HepG2 (cell line): ENCODE results near the gene NR1H2. TPM values are rescaled to one million over a fixed set of nuclear protein-coding genes. Genes with fewer than 3 reads are reported as not detected.

ENCODE experiments used
- ATAC-seq: fragments of 200-7000 bp; cut with Tn5 transposase; 3 replicates; pipeline ENCODE4 v1.9.1; 2020; ENCODE audit warnings: mild to moderate bottlenecking, moderate library complexity
- BruUV-seq: library from RNA; stranded (reverse); fragments of 400-500 nt; replicated peaks from 2 replicates; lab custom pipeline; 2021; lab: Mats Ljungman, UMichigan
- CTCF ChIA-PET: fragments of 300-600 bp; formaldehyde crosslinking; extraction: SDS; loops from one replicate; lab custom pipeline; 2021; ENCODE audit warnings: low total read pairs, inconsistent platforms, low intra/inter-chr PET ratio; lab: Yijun Ruan, JAX
- POLR2A ChIA-PET: fragments of 350-600 bp; sonication (Branson Sonifier 250); formaldehyde crosslinking; loops from one replicate; lab custom pipeline; 2020; ENCODE audit warnings: antibody characterized with exemption, inconsistent platforms; lab: Yijun Ruan, JAX
- DNase-seq: peaks from one replicate; pipeline ENCODE4 v3.0.0-alpha.2; 2015; ENCODE audit warnings: low spot score
- FAIRE-seq: peaks from 3 replicates; lab custom pipeline; 2011; peaks lifted over from hg19 to GRCh38; lab: Jason Lieb, UNC
- H2AFZ ChIP-seq: one replicate; pipeline ENCODE4 v1.6.1; 2011; ENCODE audit warnings: low read length, inconsistent platforms
- H3K27ac ChIP-seq: fragments of 300-600 bp; 3 replicates; pipeline ENCODE4 v1.8.0; 2011; ENCODE audit warnings: mixed run types, mild to moderate bottlenecking, mixed read lengths, low read length, inconsistent platforms; ENCODE audit not compliant: insufficient read depth; ENCODE audit errors: extremely low read length
- H3K27me3 ChIP-seq, 2 experiments: fragments of 200-600 bp in 1 of 2; 2 replicates in 1 of 2; 3 replicates in 1 of 2; pipeline versions ENCODE4 v1.6.0 to v1.8.0; 2011; ENCODE audit warnings: low read length in 2 of 2, mild to moderate bottlenecking in 2 of 2, moderate library complexity in 2 of 2, inconsistent platforms in 1 of 2; ENCODE audit not compliant: insufficient read depth in 2 of 2, control insufficient read depth in 1 of 2
- H3K36me3 ChIP-seq, 2 experiments: fragments of 200-600 bp in 1 of 2; replicated peaks in 1 of 2; 2 replicates in 1 of 2; 3 replicates in 1 of 2; pipeline versions ENCODE4 v1.5.1 to v1.8.0; 2011; ENCODE audit warnings: low read length in 2 of 2, inconsistent platforms in 1 of 2; ENCODE audit not compliant: insufficient read depth in 2 of 2, control insufficient read depth in 1 of 2
- H3K4me1 ChIP-seq: 2 replicates; pipeline ENCODE4 v1.5.1; 2012; ENCODE audit warnings: low read length, inconsistent platforms; ENCODE audit not compliant: insufficient read depth
- H3K4me2 ChIP-seq: 2 replicates; pipeline ENCODE4 v1.6.0; 2011; ENCODE audit warnings: low read depth, low read length, inconsistent platforms
- H3K4me3 ChIP-seq, 3 experiments: fragments of 200-600 bp in 1 of 3; sonication (generic), shearing (Covaris generic) in 1 of 3; replicated peaks in 1 of 3; 2 replicates each; pipeline ENCODE4 v1.5.1; 2011 to 2016; ENCODE audit warnings: low read length in 3 of 3, inconsistent platforms in 2 of 3, low read depth in 2 of 3, mild to moderate bottlenecking in 2 of 3, control low read depth in 1 of 3, mixed read lengths in 1 of 3; ENCODE audit not compliant: insufficient read depth in 1 of 3
- H3K79me2 ChIP-seq: one replicate; pipeline ENCODE4 v1.6.1; 2011; ENCODE audit warnings: low read length, inconsistent platforms; ENCODE audit not compliant: insufficient read depth
- H3K9ac ChIP-seq: 2 replicates; pipeline ENCODE4 v1.6.0; 2011; ENCODE audit warnings: mild to moderate bottlenecking, low read depth, low read length, inconsistent platforms; ENCODE audit not compliant: insufficient read depth
- H3K9me3 ChIP-seq: 2 replicates; pipeline ENCODE4 v1.5.1; 2012; ENCODE audit warnings: mild to moderate bottlenecking, low read length
- H4K20me1 ChIP-seq: 2 replicates; pipeline ENCODE4 v1.6.0; 2011; ENCODE audit warnings: inconsistent platforms, mild to moderate bottlenecking, low read length, moderate library complexity; ENCODE audit not compliant: insufficient read depth
- CAMTA2 ChIP-seq: sonication (generic); formaldehyde crosslinking; IDR thresholded peaks from 2 replicates; pipeline ENCODE4 v1.4.0; 2020; ENCODE audit warnings: mild to moderate bottlenecking, missing genetic modification reagents, borderline replicate concordance
- ETS1 ChIP-seq: sonication (generic); formaldehyde crosslinking; IDR thresholded peaks from 2 replicates; pipeline ENCODE4 v1.4.0; 2020; ENCODE audit warnings: missing genetic modification reagents
- GMEB2 ChIP-seq: IDR thresholded peaks from 2 replicates; pipeline ENCODE4 v1.6.1; 2016; ENCODE audit warnings: missing biosample characterization, missing genetic modification reagents, low read depth
- HMGXB3 ChIP-seq: sonication (generic); formaldehyde crosslinking; IDR thresholded peaks from 2 replicates; pipeline ENCODE4 v1.4.0; 2020; ENCODE audit warnings: missing genetic modification reagents, borderline replicate concordance
- JUNB ChIP-seq: sonication (generic); formaldehyde crosslinking; IDR thresholded peaks from 2 replicates; pipeline ENCODE4 v1.8.0; 2022; ENCODE audit warnings: missing genetic modification reagents, mild to moderate bottlenecking, borderline replicate concordance
- MTF1 ChIP-seq: sonication (generic); formaldehyde crosslinking; IDR thresholded peaks from 2 replicates; pipeline ENCODE4 v1.5.0; 2020; ENCODE audit warnings: missing genetic modification reagents
- MYC ChIP-seq: sonication (generic); formaldehyde crosslinking; IDR thresholded peaks from 2 replicates; pipeline ENCODE4 v1.9.0; 2021; ENCODE audit warnings: missing genetic modification reagents, borderline replicate concordance
- RXRB ChIP-seq: IDR thresholded peaks from 2 replicates; pipeline ENCODE4 v1.6.1; 2016; ENCODE audit warnings: borderline replicate concordance, missing genetic modification reagents, missing compliant biosample characterization
- ZBTB20 ChIP-seq: sonication (generic); formaldehyde crosslinking; IDR thresholded peaks from 2 replicates; pipeline ENCODE4 v1.8.1; 2023; ENCODE audit warnings: missing genetic modification reagents, low read depth, mild to moderate bottlenecking, borderline replicate concordance
- WGBS: methylation state at CpG from one replicate; pipeline ENCODE4 v1.1.6; 2017; ENCODE audit warnings: low lambda C conversion rate; 5-methylcytosine and 5-hydroxymethylcytosine counted together
- in situ Hi-C: cut with HindIII; loops from 2 replicates; pipeline ENCODE4 v1.10.0; 2017; ENCODE audit warnings: low pct_unique_long_range_greater_than_20kb; ENCODE audit not compliant: extremely low pct_ligation_motif_present
- intact Hi-C: fragments of 100-400 bp; cut with micrococcal nuclease; formaldehyde crosslinking; loops from one replicate; pipeline ENCODE4 v1.10.0; 2022; ENCODE audit not compliant: unreplicated experiment
- polyA plus RNA-seq, 8 experiments: library from polyadenylated mRNA; depleted of rRNA in 3 of 8; stranded (reverse) in 7 of 8; unstranded in 1 of 8; fragments of >200 nt; fragmentation: Illumina TruSeq in 4 of 8; extraction: Trizol in 4 of 8; gene quantifications; 2 replicates each; pipeline versions ENCODE4 v1.2.1 to v1.2.3, GENCODE V29; 2011 to 2016; ENCODE audit warnings: low read depth in 4 of 8, missing spikeins in 1 of 8, mixed read lengths in 1 of 8; ENCODE audit not compliant: insufficient read depth in 1 of 8
- total RNA-seq, 5 experiments: library from RNA; depleted of rRNA; stranded (reverse); fragments of >200 nt; fragmentation: Illumina TruSeq; extraction: Trizol; gene quantifications; 2 replicates each; pipeline ENCODE4 v1.2.3, GENCODE V29; 2016; ENCODE audit warnings: low read depth in 1 of 5

The NR1H2 gene
- total and polyA plus RNA-seq, 2 of the 13 experiments (the other 11 are each of a cell fraction or from before 2014, with no cell fraction given) = 10.3 to 13.5 TPM

- H3K27me3 ChIP-seq = no peaks in the 10 kb centered on the region
- FAIRE-seq = no peak
- no peak overlapping the region for H3K9ac ChIP-seq
- H2AFZ ChIP-seq = no peak overlapping the region
- peaks cover 6 to 20% of the 10 kb centered on the region in 2 experiments; a peak in 3 of 5 replicates for H3K36me3 ChIP-seq
- in situ Hi-C loops (no loop called here), intact Hi-C loops (no loop called here)
- DNase-seq = no peak
- no peaks in the 10 kb centered on the region for H4K20me1 ChIP-seq
- ChIA-PET CTCF (no interaction called here), POLR2A (no interaction called here)
- peaks cover 14% of the 10 kb centered on the region for H3K4me1 ChIP-seq
- 96% methylated on average over 19 of the region's 21 CpGs for WGBS
- no peak for TF ChIP-seq ETS1 (CRISPR knock-in tag)
- TF ChIP-seq JUNB (CRISPR knock-in tag) = no peak
- TF ChIP-seq RXRB (CRISPR knock-in tag) = no peak
- TF ChIP-seq CAMTA2 (CRISPR knock-in tag) = no peak
- H3K79me2 ChIP-seq = no peaks in the 10 kb centered on the region
- H3K27ac ChIP-seq = no peak overlapping the region
- no peak overlapping the region for H3K4me3 ChIP-seq
- no TSS peak for BruUV-seq
- H3K4me2 ChIP-seq = no peak overlapping the region
- ATAC-seq = no peak
- H3K9me3 ChIP-seq = no peaks in the 10 kb centered on the region
Measured at GRCh38 chr19:50413531-50413930, 37.3 kb downstream of the NR1H2 start.

- CTCF ChIA-PET = interaction anchor here (1.8 kb wide), 1 partner anchor 46 kb away, joined by 12 read pairs; no protein-coding TSS in a partner anchor
- Histone ChIP-seq H3K4me1 (peaks cover 13% of the 10 kb centered on the region), H3K9me3 (no peaks in the 10 kb centered on the region), H3K27ac (no peak overlapping the region), H2AFZ (no peak overlapping the region), H3K4me2 (no peak overlapping the region), H3K36me3 (peaks cover 1 to 4% of the 10 kb centered on the region in 2 experiments; a peak in 2 of 5 replicates), H4K20me1 (no peaks in the 10 kb centered on the region), H3K9ac (no peak overlapping the region), H3K4me3 (no peak overlapping the region), H3K79me2 (no peaks in the 10 kb centered on the region), H3K27me3 (no peaks in the 10 kb centered on the region)
- WGBS = 43% methylated on average over 10 of the region's 37 CpGs
- ATAC-seq = peak; percentile 81
- intact Hi-C loops = loop anchor here (1.0 kb wide), 1 partner anchor 47 kb away; no protein-coding TSS in a partner anchor
- POLR2A ChIA-PET = no interaction called here
- in situ Hi-C loops = no loop called here
- BruUV-seq = no TSS peak
- no peak for FAIRE-seq
- peak; percentile 33 for DNase-seq
- TF ChIP-seq ZBTB20 (CRISPR knock-in tag) (no peak), HMGXB3 (CRISPR knock-in tag) (no peak), MYC (CRISPR knock-in tag) (peak; percentile 86), MTF1 (CRISPR knock-in tag) (no peak), GMEB2 (CRISPR knock-in tag) (no peak)
Measured at GRCh38 chr19:50414864-50415660, 38.8 kb downstream of the NR1H2 start.
